HG03460 (cell line): ENCODE measurements around the gene EYA2.
"Not testable (repeated sequence)": the region's sequence is repeated elsewhere in the genome, so short reads cannot be mapped to it uniquely, and the experiment has no call there.

Experiments
- ATAC-seq: cut with Tn5 transposase; IDR thresholded peaks from one replicate; pipeline ENCODE4 v1.9.1; 2021; ENCODE audit not compliant: unreplicated experiment

Gene EYA2

DNA sequence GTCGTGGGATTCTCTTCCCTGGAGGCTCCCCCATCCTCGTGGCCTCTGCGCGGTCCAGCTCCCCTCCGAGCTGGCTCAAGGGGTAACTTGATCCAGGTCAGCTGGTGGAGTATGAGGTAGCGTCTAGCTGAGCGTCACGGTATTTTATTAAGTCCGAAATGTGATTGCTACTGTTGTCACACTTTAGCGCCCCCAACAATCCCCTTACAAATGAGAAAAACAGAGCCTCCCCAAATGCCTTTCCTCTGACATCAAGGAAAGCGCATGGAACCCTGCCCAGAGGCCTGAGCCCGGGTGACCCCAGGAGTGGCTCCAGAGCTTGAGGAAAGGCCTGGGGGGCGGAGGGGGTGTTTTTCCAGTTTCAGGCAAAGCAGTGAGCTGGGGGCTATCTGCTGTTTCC lies 269.5 kb downstream of the EYA2 start:
- no peak for ATAC-seq

DNA sequence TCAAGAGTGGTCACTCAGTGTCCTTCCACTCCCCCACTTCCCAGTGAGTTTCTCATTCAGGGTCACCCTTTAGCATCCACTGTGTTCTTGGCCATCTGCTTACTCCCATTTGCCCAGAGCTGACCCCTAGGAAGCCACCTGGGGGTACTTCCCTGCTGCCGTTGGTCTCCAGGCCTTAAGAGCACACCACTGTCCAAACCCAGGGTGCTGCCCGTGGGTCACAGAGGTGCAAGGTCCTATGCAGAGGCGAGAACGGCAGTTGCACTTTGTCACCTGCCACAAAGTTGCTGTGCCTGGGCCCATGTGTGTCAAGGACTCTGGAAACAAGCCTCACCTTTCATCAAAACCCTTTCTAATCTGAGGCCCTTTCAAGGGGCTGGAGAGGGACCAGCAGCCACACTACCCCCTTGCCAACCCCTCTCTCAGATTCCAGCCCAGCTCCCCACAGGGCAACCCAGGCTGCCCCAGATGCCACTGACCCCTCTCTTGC lies 270.8 kb downstream of the EYA2 start:
- no peak for ATAC-seq

DNA sequence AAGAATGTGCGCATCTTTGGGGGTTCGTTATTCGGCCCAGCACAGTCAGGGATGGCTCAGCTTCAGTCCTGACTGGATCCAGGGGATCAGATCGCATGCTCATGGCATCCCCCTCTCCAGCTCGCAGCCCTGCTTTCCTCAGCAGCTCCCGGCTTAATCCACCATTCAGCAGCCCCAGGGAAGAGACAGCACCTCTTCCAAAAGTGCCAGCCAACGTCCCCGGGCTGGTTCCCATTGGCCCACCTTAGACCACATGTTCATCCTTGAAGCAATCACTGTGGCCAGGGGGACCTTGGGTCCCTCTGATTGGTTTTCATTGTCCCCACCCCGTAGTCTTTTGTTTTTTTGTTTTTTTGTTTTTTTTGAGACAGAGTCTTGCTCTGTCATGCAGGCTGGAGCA lies 273.2 kb downstream of the EYA2 start:
- no peak for ATAC-seq

DNA sequence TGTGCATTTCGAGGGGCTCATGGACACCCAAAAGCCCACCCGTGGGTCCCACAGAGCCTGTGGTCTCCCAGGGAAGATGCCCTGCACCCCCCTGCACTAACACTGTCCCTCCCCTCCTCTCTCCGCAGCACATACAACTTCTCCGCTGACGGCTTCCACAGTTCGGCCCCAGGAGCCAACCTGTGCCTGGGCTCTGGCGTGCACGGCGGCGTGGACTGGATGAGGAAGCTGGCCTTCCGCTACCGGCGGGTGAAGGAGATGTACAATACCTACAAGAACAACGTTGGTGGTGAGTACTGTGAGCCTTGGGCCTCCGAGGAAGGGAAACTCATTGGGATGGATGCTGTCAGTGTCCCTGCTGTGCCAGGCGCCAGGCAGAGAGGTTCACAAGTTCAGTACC lies 277.9 kb downstream of the EYA2 start:
- ATAC-seq, result no peak

DNA sequence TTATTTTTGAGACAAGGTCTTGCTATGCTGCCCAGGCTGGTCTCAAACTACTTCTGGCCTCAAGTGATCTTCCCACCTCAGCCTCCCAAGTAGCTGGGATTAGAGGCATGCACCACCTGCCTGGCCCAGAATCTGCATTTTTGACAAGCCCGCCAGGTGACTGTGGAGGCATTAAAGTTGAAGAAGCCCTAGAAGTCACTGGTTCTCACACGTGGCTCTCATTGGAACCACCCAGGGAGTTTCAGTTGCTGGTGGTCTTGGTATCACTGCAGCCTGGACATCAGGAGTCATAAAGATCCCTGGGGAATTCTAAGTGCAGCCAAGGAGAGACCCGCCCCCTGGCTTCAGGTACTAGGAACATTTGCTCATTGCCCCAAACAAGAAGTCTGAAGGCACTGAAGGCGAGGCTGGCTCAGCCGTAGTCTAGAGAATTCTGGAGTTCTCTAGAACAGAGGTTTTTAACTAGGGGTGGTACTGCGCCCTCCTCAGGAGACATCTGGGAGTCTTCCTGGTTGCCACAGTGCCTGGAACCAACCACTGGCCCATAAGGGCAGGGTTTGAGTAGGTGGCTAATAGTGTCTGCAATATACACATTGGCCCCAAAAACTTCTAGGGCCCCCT lies 279.1 kb downstream of the EYA2 start:
- no peak for ATAC-seq

DNA sequence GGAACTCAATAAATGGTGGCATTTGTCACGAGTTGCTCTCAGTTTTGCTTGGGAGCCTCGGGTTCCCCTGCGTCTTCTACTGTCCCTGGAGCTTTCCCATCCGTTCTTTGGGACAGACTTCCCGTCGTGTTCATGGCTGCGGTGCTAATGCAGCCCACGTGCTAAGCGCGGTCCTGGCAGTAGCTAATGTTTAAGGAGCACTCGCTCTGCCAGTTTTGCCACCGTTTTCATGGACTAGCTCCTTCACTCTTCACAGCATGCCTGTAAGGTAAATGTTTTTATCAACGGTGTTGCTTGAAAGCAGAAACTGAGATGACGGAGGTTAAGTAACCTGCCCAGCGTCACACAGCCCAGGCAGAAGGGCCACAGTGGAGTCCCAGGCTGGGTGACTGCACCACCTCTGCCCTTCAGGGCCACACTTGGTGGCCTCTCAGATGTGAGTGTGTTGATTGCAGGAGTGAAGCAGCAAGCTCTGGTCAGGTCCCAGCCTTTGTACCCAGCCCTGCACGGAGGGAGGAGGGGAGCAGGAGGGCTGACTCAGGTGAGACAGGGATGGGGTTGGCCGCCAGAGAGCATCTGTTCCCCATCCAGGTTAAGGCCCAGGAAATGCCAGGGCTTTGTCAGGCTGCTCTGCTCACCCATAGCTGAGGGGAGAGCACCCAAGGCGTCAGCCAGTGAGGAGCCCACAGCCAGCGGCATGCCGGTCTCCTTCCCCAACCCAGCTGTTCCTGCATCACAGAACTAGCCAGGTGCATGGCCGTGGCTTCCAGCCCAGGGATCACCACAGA lies 280.0 kb downstream of the EYA2 start:
- no peak for ATAC-seq

DNA sequence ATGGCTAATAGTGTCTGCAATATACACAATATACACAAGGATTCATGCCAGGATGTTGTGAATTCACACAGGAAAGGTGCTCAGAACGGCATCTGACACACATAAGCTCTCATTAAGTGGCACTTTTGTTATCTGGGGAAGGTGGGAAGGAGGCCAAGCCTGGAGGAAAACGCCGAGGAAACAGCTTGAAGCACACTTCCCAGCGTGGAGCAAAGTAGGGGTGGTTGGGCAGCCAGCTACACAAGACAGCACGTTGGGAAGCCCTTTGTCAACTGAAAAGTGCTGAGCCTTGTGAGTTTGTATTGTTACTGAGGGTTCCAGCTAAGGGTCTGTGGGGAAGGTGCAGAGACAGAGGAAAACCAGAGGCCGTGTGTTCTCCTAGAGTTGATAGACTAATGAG lies 280.9 kb downstream of the EYA2 start:
- no peak for ATAC-seq

DNA sequence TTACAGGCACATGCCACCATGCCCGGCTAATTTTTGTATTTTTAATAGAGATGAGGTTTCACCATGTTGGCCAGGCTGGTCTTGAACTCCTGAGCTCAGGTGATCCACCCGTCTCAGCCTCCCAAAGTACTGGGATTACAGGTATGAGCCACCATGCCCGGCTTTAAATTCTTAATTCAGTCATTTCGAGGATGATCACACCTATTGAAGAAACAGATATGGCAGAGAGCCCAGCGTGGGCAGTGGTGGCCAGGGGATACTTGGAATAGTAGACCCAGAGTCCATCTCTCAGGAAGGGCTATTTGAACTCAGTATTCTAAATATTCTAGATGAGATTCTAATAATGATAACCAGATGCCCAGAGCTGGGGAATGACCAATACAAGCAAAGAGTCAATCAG lies 281.6 kb downstream of the EYA2 start:
- not testable (repeated sequence) for ATAC-seq

DNA sequence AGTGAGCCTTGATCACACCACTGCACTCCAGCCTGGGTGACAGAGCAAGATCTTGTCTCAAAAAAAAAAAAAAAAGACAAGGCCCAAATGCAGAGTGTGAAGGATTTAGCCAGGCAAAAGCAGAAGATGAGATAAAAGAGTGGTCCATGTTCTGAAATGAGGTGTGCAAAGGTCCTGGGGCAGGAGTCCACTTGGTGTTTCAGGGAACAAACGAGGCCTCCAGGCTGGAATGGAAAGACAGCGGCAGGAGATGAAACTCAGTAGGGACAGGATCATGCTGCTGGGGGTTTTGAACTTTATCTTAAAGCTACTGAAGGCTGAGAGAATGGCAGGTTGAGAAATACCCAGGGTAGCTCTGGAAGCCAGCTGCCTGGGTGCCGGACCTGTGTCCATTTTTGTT lies 283.6 kb downstream of the EYA2 start:
- ATAC-seq, result no peak

DNA sequence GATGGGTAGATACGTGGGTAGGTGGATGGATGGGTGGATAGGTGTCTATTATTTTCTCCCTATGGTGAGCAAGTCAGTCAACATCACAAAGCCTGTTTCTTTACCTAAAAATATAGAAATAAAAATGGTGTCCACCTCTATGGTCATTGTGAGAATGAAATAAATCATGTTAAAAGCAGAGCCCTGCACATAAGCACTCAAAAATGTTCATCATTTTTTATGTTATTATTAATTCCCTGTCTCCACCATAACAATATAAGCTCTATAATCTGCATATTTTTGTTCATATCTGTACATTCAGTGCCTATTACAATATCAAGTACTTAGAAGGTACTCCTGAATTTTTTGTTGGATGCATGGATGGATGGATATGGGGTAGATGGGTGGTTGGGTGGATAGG lies 284.2 kb downstream of the EYA2 start:
- ATAC-seq, result no peak

DNA sequence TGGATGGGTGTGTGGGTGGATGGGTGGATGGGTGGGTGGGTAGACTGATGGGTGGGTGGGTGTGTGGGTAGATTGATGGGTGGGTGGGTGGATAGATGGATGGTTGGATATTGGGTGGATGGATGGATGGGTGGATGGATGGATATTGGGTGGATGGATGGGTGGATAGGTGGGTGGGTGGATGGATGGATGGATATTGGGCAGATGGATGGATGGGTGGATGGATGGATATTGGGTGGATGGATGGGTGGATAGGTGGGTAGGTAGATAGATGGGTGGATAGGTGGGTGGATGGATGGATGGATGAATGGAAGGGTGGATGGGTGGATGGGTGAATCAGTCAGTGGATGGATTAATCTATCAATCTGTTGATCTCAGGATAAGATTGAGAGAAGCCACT lies 284.6 kb downstream of the EYA2 start:
- no peak for ATAC-seq

DNA sequence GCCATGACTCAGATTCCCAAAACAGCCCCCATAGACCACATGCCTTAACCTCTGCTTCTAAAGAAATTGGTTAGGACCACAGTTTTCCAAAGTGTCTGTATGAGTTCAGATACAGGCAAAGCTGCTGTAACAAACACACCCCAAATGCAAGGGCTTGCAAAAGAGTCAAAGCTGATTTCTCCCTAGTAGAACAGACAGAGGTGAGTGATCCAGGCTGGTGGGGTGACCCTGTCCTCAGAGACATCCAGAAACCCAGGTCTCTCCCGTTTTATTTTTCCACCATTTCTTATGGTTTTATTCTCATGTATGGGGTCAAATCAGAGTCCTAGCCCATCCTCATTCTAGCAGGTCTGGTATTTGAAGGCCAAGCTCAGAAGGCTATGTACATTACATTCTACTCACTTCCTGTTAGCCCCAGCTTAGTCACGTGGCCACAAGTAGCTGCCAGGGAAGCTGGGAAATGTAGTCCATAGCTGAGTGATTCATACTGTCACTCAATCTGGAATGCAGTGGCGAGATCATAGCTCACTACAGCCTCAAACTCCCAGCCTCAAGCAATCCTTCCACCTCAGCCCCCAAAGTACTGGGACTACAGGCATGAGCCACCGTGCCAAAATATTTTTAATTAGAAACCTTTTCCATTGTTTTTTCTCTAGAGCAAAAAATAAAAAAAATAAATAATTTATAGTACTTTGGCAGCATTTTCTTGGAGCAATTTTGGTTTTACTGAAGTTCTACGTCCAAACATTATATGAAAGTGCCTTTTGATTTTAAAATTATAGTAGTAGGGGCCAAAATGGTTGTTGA lies 286.6 kb downstream of the EYA2 start:
- no peak for ATAC-seq

DNA sequence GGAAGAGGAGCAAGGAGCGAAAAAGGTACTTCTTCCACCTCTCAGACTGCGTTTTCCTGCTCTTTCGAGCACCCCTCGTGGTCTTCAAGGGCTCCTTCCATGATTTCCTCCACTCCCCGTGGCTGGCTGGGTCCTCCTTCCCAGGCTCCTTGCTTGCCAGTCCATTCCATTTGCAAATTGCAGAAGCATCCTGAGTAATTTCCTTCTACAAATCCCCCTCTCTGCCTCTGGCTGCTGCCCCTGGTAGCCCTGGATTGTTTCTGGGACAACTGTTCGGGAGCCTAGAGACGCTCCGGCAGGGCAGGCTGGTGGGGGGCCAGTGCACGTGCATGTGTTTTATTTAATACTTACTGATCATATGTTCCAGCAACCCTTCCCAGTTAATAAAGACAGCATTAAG lies 288.7 kb downstream of the EYA2 start:
- no peak for ATAC-seq

DNA sequence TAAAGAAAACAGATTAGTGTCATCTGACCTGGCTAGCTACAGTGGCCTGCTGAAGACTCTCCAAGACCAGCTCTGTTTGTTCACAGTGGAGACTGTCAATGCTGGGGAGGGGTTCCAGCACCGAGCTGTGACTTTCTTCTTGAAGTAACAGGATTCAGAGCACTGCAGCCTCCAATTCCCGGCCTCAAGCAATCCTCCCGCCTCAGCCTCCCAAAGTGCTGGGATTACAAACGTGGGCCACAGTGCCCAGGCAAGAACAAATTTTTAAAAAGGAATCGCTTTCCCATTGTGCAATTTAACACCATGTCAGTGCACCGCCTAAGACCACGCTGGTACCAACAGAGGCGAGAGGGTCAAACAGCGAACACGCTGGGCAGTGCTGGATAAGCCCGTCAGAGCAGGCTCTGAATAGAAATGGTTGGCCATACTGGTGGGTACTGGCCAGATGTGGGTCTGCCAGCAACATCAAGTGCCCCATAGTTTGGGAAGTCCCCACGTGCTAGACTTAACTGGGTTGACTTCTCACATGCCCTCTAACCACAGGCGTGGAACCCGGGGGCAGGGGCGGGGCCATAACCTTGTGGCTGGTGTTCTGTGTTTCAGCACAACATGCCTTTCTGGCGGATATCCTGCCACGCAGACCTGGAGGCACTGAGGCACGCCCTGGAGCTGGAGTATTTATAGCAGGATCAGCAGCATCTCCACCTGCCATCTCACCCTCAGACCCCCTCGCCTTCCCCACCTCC lies 293.0 kb downstream of the EYA2 start:
- no peak for ATAC-seq

DNA sequence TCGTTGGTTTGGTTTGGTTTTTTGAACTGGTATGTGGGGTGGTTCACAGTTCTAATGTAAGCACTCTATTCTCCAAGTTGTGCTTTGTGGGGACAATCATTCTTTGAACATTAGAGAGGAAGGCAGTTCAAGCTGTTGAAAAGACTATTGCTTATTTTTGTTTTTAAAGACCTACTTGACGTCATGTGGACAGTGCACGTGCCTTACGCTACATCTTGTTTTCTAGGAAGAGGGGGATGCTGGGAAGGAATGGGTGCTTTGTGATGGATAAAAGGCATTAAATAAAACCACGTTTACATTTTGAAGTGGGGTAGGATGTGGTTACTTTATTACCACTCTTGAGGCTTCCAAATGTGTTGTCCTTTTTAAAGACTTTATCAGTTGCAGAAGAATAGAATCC lies 293.9 kb downstream of the EYA2 start:
- ATAC-seq, result no peak

DNA sequence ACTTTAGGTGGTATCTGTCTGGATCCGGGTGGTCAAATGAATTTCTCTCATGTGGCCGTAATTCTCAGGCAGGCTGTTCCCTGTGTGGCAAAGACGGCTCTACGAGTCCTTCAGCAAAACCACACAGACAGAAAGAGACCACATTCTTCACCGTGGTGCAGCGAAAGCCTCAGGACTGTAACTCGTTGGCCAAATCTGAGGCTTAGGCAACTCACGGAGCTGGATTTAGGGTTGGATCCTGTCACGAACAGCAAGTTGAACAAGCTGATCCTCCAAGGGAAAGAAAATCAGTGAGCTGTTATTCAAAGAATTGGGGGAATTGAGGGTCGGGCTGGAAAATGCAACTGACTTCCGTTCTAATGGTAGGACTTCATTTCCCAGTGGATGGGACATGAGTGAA lies 294.4 kb downstream of the EYA2 start:
- ATAC-seq, result no peak

DNA sequence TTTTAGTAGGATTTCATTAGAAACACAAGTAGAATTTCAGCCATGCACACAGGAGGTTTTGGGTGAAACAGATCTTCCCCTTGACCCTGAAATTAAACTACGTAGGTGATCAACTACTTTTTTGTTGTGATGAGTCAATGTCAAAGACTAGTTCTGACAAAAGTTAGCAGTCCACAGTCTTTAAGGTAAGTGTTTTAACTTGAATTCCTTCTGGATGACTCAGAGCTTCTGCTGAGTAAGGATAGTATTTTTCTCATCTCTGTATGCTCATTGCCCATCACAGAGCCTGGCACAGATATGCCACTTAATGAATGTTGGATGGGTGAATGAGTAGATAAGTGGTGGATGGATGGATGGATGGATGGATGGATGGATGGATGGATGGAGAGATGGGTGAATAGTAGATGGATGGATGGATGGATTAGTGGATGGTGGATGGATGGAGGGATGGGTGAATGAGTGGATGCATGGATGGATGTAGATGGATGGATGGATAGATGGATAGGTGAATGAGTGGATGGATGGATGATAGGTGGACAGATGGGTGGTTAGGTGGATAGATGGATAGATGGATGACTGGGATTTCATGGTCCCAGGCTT lies 296.5 kb downstream of the EYA2 start:
- ATAC-seq, result no peak

DNA sequence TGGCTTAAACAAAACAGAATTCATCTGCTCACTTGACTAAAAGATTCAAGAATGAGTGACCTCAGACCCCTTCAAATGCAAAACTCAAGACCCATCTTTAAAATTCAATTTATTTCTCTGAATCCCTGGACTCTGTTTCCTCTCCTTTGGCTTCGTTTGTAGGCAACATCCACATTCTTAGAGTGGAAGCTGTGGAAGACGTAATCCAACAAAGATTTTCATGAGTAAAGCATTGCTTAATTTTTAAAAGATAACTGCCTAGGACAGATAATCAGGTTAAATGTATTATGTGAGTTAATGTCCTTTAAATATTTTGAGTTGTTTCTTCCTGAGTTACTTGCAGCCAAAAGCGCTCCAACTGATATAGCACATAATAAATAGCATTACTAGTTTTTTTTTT lies 297.3 kb downstream of the EYA2 start:
- ATAC-seq, result no peak

DNA sequence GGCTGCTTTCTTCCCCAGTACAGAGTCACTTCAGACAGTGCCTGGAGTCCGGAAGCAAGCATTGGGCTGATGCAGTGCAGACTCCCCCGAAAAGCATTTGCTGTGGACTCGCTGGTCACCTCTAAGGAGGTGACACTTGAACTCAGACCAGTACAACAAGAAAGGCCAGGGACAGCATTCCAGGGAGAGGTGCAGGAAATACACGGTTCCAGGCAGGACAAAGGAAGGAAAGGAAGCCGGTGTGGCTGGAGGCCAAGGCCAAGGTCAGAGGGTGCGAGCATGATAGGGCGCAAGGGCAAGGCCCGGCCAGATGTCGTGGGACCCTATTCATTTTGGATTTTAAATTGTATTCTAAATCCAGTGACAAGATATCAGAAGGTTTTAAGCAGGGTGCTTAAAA lies 300.9 kb downstream of the EYA2 start:
- no peak for ATAC-seq

DNA sequence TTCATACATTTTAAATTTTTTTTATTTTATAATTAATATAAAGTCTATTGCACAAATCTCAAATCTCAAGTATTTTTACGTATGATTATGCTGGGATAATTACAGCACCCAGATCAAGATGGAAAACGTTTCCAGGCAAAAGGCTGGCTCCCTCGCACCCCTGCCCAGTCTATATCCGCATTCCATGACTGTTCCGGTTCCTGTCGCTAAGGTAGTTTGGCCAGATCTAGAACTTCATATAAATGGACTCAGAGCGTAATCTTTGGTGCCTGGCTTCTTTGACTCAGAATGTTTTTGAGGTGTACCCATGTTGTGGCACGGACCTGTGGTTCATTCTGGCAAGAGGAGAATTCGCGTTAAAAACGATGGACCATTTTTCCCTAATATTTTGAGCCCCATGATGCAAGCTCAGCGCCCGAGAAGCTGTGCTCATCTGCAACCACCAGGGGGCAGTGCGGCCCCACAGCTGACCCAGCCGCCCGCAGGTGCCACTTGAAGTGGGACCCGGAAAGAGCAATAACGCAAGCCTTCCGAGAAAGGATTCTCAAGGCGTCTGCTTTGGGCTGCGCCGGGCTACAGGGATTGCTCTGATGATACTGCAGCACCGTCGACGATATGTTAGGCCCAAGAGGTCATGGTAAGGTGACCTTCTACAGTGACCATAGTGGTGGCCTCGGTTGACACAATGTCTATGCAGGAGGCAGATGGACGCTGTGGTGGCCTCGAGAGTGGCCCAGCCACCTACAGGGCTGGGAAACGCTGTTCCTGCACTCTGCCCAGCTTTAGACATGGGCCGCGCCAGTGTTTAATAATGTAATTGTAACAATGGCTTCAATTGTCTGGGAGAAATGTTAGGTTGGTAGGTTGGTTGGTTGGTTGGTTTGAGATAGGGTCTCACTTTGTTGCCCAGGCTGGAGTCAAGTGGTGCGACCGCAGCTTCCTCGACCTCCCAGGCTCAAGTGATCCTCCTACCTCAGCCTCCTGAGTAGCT lies 301.7 kb downstream of the EYA2 start:
- ATAC-seq, result no peak
